SW480 (cell line): ENCODE results near the gene ABCC9.

Source experiments
- DNase-seq: peaks from one replicate; pipeline ENCODE4 v3.0.0-alpha.2; 2016; ENCODE audit warnings: low spot score

ABCC9 gene

GRCh38 chr12:21877293-21877982 is 63.8 kb downstream of the ABCC9 start:
- DNase-seq = no peak

DNA sequence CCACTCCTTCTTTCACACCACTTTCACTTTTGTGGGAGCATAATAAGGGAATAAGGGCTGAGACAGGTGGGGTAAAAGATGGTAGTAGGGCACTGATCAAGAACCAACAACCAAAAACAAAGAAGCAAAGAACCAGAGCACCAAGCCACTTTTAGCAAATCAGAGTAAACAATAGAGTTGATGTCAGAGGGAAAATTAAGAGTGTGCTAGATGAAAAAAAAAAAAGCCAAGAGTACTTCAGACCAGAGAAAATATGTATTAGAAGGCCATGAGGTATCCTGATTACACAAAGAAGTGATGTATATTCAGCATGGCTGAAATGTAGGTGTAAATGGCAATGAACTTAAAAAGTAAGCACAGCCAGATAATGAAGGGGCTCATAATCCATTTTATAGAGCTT is 75.4 kb downstream of the ABCC9 start:
- no peak for DNase-seq

- no peak for DNase-seq
These were observed 80.7 kb downstream of the ABCC9 start for GRCh38 chr12:21860534-21860933.

DNA sequence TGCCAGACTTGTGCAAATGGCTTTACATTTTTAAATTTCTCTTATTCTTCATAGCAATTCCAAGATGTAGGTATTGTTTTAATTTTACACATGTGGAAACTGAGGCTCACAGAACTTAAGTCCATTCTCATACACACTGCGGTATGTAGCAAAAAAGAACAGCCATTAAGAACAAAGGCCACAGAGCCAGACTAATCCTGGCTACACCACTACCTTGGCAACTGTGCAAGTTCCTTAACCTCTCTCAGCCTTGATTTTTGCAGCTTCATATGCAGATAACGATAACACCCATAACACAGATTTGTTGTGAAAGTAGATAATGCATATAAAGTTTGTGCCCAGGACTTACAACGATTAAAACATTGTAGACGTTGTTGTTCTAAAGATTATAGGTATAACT is 81.1 kb downstream of the ABCC9 start:
- DNase-seq = no peak

DNA sequence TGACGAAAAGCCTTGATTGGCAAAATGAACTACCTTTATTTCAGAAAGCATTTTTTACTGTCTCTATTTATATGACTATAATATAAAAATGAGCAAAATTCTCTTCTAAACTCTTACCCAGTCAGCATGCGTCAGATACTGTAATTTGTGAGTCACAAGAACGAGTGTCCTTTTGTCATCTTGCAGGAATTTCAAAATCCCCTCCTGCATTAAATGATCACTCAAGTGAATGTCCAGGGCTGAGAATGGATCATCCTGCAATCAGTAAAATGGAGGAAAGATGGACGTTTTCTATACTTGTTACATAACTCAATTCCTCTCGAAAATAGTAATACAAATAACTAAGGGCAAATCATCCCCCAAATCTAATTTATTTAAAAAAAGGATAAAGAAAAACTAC is 89.0 kb downstream of the ABCC9 start:
- no peak for DNase-seq

GRCh38 chr12:21851151-21851550 is 90.1 kb downstream of the ABCC9 start:
- no peak for DNase-seq

GRCh38 chr12:21850419-21850818 is 90.8 kb downstream of the ABCC9 start:
- no peak for DNase-seq

GRCh38 chr12:21849878-21850277 is 91.3 kb downstream of the ABCC9 start:
- no peak for DNase-seq

- DNase-seq = no peak
These were observed 93.0 kb downstream of the ABCC9 start for GRCh38 chr12:21848192-21848591.

DNA sequence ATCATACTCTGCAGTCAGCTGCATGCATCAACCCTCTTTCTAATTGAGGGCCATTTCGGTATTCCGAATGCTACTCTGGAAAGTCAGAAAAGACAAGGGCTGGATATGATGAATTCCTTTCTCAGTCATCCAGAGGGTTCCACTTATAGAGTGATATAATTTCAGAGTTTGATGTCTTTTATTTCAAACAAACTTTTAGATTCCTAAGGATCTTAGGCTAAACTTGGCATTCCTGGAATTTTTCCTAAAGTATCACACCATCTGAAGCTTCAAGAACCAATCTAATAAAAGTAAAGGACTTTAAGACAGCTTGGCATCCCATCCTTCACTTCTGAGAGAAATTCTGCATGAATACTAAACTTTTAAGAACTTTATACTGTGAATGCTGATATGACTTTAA is 97.4 kb downstream of the ABCC9 start:
- DNase-seq = no peak

- no peak for DNase-seq
These were observed 101.5 kb downstream of the ABCC9 start for GRCh38 chr12:21839776-21840175.

DNA sequence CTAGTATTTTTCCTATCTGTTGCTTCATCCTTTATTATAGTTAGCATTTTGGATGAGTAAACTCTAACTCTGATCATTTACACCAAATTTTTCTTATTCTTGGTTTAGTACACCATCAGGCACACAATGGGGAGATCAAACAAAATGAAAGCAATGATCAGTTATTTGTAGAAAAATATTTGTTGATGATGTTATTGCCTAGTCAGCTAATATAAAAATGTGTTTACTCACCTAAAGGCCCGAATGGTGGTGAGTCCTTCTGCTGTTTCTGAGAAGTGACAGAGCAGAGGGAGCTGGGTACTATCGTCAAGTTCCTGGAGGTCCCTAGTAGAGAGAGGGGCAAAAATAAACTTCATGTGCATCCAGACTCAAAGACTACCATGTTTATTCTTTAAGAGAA is 103.4 kb downstream of the ABCC9 start:
- DNase-seq = no peak

GRCh38 chr12:21831791-21832344 is 109.4 kb downstream of the ABCC9 start:
- no peak for DNase-seq

DNA sequence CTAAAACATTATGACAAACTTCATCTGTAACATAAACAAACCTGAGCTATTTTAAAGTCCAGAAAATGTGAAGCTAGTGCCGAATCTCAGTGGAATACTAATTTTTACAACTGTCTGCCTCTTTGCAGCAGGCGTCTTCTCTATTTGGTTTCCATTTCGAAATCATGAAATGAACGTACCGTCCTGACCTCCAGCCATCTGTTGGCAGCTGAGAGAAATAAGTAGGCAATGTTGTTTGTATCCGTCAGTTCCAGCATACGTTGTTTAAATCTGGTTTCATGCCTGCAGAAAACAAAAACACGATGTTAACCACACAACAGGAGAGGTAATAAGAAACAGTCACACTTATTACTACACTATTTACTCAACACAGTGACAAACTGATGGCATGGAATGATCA is 112.4 kb downstream of the ABCC9 start:
- DNase-seq = no peak

DNA sequence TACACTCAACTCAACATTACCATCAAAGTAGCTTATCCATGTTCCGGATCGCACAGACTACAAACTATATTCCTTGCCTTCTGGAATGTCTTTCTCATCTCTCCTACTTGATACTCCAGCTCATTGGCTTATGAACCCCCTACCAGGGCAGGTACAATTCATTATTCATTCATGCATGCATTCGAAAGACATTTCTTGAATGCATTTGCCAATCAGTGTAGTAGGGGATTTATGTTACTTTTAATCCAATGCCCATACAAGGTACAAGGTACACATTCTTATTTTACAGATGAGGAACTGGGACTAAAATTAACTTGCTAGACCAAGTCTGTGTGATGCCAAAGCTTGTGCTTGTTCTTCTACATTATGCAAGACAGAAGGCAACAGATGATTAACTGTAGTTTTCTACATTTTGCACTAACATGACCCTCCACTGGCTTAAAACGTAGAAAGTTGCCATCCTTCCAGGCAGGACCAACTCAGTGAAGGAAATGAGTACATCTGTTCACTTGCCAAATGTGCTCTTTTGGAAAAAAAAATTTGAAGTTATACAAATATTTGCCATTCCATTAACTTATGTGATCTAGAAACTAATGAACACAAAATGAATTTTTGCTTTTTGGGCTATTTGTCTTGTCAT is 113.0 kb downstream of the ABCC9 start:
- DNase-seq = no peak

DNA sequence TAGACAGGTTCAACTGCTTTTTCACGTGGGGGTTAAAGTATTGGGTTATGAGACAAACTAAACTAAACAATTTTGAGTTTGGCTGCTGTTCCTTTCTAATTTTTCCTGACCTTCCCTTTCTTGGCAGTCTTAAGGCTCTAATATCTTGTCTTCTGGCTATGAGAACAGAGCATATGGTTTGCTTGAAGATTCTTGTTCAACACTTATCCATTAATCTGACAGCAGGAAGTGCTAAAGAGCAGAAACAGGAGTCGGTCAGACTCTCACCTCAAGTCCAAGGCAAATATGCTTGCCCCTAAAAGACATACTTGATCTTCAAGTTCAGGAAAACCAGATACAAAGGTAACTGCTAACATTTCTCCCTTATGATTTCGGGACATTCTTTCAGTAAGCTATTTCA is 114.1 kb downstream of the ABCC9 start:
- no peak for DNase-seq

DNA sequence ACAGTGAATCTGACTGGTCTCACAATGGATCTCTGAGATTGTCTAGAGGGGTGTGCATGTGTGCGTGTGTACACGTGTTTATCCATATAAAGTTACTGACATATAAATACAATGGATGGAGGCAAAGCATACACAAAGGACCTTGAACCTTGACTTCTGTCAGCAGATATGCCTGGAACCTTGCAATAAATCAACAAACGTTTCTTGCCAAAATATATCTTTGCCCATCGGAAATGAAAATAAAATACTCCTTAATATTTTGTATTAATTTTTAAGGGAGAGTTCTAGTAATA is 114.7 kb downstream of the ABCC9 start:
- no peak for DNase-seq

DNA sequence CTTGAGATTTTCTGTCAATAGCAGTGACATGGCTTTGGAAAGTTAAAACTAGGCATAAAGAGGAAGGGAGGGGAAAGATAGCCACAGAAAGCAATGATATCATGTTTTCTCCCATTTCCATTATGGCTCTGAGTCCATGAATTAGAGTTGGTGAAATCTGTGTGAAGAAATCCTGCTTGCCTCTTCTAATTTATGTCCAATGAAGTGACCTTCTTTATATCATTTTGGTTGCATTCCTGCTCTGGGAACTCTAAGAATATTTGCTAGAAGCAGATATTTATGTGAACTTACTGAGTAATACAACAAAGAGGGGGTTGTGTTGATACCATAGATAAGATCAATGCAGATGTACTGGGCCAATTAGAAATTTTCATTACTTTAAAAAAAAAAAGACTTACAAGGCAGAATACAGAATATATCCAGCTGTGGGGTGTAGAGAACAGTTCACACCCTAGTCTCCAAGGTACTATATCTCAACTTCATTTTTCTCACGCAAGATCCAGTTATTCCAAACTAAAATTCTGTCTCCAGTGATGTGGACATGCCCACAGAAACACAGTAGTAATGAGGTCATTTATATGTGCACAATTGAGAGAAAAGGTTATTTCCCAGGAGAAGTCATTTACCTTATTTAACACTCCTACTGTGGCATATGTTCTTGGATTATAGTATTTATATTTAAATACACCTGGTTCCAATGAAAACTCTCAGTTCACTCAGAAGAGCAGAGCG is 115.2 kb downstream of the ABCC9 start:
- no peak for DNase-seq

- DNase-seq = no peak
These were observed 117.6 kb downstream of the ABCC9 start for GRCh38 chr12:21823581-21823980.

DNA sequence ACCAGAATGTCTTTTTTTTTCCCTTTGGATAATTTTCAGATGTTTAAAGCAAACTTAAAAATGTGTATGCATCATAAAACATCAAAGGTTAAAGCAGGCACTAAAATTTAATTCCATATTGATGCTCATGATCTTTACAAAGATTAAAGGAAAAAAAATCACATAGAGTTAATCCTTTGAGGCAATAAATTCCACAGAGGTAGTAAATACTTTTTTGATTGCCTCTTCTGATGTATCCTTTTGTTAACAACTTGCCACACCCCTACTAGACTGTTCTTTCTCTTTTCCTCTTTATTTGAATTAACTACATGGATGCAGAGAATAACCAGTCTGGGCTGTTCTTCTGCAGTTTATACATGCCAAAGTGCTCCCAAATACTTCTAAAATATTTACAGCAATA is 121.5 kb downstream of the ABCC9 start:
- peak; percentile 100 for DNase-seq

DNA sequence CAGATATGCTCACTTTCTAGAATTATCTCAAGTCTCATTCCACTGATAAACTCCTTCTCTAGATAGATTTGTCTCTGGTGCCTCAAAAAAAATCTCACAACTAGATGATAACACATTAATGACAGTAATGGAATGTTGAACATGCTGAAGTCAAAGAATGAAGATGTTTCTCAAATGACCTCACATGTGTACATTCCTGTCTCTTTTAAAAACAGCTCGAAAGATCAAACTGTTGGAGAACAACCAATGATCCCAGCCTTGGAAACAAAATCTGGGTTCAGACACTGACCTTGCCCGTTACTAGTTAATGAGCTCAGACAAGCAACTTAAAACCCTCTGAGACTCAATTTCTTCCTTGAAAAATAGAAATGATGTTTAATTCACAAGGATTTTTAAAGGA is 122.0 kb downstream of the ABCC9 start:
- peak; percentile 95 for DNase-seq

GRCh38 chr12:21818627-21819026 is 122.6 kb downstream of the ABCC9 start:
- DNase-seq = peak; percentile 94

- DNase-seq = no peak
These were observed 125.7 kb downstream of the ABCC9 start for GRCh38 chr12:21815306-21816062.
